Endometrial microvascular endothelial cells (primary cell): ENCODE measurements around the gene MTX3. TPM values are rescaled to one million over a fixed set of nuclear protein-coding genes. Genes with fewer than 3 reads are reported as not detected.

Source experiments
- in situ Hi-C: cut with HindIII; loops from 2 replicates; pipeline ENCODE4 v1.10.0; 2017; ENCODE audit warnings: low sequenced_read_pairs, low pct_unique_long_range_greater_than_20kb; ENCODE audit errors: inconsistent ontology term
- total RNA-seq: library from RNA; depleted of rRNA; stranded (reverse); fragments of >200 nt; gene quantifications from one replicate; pipeline ENCODE4 v1.2.3, GENCODE V29; 2015; ENCODE audit errors: inconsistent ontology term

The MTX3 gene
- total RNA-seq, 1 donor from 2014 or later, result 7.4 TPM

DNA sequence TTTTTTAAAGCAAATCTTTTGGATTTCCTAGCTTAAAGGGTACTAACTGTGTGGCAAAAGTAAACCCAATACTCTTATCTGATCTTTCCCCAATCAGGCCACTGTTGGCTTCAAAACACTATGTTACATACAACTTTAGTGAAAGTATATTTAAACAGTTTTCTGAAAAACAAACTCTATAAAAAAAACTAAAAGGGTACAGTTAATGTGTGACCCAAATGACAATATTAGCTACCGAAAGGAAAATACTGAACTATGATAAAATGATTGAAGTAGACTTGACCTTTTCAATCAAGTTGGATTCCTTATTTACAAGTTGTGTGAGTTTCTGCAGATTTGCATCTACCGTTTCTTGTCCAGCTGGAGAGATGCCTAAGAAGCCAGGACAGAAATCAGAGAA lies 5.8 kb downstream of the MTX3 start:
- in situ Hi-C loops, result no loop called here

DNA sequence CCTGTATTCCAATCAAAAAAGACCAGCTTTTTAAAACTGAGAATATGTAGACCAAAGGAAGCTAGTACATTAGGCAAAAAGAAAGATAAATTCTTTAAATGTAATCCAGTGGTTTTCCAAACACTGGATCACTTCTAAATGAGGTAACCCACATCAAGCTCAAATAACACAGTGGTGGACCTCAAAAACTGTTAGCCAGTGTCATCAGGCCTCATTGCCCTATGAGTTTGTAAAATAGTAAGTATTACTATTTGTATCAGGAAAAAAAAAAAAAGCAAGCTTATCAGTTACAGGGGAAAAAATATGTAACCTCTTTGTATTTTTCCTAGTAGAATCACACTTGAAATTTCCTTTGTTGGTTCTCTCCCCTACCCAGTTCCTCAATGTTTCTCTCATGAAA lies 6.7 kb downstream of the MTX3 start:
- in situ Hi-C loops, result no loop called here

DNA sequence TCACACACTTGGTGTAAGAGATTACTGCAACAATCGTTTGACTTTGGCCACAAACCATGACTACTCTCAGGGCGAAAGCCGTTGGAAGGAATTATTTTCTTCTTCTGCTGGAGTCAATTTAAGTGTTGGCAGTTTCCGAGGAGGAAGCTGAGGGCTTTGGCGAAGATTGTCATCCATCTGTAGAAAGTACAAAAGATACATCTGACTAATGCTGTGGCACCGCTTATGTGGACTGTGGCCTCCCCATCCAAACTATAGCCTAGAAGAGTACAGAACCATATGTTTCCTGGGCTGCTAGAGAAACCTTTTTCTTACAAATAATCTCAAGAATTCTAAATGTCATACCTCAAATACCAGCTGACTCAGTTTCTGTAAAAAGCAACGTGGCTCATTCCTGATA lies 7.4 kb downstream of the MTX3 start:
- in situ Hi-C loops, result no loop called here

DNA sequence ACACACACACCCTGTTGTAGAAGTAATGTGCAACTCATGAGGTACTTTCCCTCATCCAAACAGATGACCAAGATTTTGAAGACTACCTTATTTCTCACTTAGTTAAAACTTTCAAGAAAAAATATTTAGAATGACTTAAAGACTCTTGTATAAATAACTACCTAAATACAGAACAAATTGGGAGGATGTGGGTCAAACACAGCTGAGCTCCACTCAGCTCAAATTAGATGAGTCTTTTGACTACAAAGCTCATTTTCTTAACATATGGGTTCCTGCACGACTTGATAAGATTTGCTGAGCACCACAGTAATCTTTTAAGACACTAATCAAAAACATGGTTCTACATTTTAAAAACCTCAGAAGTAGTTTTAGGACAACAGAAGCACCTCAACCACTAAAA lies 8.9 kb downstream of the MTX3 start:
- in situ Hi-C loops, result no loop called here

DNA sequence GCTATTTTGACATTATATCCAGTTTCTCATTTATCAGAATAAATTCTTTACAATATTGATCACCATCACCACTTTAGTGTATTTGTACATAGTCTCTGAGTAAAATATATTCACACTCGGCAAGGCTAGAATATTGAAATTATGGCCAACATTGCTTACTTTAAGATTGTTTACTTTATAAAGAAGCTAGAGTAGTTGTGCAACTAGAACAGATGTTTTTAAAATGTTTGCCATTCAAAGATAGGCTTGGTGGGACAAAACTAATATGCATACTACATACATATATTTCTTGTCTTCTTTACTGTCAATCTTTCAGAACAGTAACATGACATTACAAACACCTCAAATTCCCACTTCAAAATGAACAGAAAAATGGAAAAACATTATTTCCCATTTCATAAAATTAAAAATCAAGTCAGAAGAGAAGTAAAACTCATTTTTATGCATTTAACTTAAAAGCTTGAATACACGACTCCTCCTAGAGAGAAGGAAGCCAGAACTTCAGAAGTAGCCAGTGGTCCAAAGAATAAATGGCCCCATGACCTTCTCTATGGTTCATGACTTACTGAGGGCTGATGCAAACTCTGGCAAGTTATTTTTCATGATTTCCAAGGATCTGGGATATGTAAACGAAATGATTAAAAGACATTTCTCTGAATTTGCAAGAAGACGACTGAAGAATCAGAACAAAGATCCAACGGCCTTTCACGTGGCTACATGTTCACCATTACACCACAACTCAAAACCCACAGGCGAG lies 14.1 kb downstream of the MTX3 start:
- in situ Hi-C loops, result no loop called here

DNA sequence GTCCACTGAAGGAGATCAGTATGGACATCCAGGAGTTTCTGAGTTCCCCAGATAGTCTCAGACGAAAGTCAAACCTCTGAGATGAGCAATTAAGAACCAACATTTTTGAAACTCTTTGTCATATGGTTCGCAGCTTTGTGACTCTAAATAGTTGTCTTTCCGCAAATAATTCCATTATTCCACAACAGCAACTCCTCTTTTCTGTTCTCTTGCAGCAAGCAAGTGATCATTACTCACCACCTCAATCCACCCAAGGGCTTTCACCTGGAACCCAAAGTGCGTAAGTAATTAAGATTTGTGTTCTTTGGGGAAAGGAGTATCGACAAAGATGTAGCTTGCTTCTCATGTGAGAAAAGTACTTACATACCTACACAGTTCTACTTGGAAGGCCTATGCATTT lies 15.6 kb downstream of the MTX3 start:
- in situ Hi-C loops, result no loop called here

DNA sequence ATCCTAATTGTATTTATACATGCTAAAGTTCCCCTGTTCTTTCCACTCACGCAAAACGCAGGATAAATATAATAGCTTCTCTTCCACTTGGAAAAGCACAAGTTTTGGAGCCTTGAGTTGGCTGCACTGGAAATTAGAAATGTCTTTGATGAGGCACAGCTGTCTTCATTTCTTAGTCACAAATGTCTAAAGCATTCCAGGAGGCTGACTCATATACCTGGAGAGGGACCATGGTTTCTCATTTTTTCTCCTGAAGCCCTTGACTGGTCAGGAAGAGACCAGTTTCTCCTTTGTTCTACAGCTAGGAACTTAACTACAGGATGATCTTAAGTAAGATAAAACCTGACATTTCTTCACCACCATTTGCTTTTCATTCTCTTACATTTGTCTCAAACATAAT lies 16.2 kb downstream of the MTX3 start:
- in situ Hi-C loops, result no loop called here

DNA sequence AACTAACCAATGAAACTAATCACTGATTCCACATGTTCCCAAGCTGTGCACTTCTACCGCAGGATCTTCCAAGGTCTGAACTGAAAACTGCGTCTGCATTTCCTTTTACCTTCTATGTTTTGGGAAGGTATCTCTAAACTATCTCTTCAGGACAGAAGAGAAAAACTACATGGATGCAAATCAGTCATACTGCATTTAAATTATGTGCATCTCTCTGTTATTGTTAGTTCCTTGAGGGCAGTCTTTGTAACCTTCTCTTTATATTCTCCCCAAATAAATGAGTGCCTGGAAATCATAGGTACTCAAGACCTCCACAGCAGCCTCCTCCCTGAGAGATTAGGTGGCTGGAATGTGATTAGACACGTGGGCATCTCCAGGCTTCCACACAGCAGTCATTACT lies 17.1 kb downstream of the MTX3 start:
- in situ Hi-C loops, result no loop called here

DNA sequence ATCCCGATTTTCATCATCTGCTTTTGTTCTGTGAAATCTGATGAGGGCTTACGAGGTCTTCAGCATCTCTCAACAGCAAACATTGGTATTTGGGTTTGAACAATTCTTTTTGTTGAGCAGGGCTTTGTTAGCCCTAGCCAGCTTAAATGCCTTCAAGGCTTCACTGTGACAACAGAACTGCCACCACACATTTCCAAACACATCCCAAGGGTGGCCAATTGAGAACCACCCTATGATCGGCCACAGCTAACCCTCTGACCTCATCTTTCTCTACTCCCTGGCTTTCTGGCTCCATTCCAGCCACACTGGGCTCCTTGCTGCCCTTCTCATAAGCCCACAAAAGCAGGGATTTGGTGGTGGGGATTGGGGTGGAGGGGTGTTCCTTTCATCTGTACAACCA lies 17.6 kb downstream of the MTX3 start:
- in situ Hi-C loops, result no loop called here

DNA sequence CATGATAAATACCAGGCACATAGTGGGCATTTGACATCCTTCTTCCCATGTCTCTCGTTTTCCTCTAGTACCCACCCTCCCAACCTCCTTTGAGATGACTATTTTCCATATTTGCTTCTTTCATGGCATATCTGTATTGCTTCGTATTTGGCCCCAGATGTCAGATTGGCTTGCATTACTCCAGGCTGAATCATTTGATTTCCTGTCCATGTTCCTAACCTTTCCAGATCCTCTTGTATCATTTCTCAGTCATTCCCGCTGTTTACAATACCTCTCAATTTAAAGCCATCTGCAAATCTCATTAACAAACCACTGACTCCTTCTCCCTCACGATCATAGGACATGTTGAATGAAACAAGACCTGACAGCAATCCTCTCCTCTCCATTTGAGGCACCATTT lies 19.9 kb downstream of the MTX3 start:
- in situ Hi-C loops, result no loop called here

DNA sequence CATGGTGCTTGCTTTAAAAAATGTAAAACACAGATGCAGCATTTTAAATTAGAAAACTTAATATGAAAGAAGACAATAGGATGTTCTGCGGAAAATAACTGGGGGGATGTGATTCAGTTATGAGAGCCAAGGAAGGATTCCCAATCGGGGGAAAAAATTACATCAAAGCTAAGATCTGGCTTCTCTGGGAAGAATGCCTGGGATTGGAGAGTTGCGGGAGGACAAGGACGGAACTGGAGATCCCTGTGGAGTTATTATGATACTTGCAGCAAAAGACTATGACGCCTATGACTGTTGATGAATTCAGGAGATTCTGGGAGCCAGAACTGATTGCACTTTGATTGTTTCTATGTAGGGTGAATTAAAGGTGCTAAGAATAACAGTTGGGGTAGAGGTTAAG lies 24.6 kb downstream of the MTX3 start:
- in situ Hi-C loops, result no loop called here

DNA sequence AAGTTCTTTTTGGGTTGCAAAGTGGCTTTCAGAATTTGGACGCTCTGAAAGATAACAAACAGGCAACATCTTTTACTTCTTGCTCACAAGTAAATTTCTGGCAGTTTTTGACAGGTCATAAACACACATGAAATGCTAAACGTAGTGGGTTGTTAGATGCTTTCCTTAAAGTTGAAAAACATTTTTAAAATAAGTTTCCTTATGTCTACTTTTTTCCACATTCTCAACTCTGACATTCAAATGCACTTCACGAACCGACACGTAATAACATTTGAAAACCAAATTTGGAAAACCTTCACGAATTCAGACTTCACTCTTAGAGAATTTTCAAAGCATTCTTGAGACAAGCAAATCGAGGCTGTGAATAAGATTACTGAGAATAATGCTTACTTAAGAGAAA lies 26.9 kb downstream of the MTX3 start:
- in situ Hi-C loops, result no loop called here

DNA sequence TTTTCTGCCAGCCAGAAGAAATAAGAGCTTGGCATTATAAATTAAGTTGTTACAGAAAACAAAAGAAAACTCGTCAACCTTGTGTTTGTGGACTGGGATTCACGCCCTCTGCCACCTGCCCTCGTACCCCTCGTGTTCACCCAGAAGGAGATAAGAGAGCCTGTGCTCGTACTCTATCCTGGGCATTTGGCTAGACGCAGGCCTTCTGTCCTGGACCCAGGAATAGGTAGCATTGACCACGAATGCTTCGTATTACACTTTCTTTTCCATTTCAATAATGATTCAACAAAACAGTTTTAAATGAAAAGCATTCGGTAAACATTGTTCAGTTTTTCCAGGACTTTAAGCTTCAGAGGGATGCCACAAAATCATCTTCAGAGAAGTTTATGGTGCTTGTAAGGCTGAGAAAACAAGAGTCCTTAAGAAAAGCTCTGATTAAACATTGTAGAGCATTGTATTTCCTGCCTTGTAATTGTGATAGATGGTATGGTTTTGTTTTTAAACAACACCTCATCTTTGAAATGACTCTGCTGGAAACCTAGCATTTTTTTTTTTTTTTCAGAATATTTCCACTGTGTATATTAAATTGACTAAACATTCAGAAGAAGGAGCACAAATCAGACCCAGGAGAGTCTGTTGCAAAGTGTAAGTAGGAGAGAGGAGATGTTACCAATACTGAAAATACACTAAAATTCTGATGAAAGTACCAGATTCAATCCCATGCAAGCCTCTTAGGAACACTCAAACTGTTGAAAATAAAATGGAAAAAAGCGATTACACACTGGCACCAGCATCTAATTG lies 27.6 kb downstream of the MTX3 start:
- in situ Hi-C loops, result no loop called here

DNA sequence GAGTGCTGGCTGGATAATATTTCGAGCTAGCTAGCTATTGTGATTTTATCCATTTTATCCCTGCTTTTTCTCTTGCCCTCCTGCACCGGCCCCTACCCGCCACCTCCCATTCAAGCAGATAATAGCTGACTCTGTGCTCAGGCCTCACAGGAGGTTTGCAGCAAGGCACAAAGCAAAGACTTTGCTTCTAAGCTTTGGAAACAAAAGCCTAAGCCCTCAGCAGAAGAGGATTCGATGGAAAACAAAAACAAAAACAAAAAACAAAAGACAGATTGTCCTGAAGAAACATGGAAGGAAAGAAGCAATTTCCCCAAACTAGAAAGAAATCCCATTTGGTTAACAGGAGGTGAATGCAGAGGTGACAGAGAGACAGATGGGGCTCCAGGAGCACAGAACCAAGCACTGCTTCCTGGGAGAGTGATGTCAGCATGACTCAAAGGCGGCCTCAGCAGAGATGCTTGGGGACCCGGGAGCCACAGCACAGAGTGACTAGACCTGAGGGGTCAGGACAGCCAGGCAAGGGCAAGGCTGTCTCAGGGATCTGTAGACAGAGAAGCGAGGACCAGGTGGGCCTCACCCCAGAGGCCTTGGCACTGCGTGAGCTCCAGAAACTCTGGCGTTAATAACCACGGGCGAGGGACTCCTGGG lies 28.4 kb downstream of the MTX3 start:
- in situ Hi-C loops, result no loop called here

DNA sequence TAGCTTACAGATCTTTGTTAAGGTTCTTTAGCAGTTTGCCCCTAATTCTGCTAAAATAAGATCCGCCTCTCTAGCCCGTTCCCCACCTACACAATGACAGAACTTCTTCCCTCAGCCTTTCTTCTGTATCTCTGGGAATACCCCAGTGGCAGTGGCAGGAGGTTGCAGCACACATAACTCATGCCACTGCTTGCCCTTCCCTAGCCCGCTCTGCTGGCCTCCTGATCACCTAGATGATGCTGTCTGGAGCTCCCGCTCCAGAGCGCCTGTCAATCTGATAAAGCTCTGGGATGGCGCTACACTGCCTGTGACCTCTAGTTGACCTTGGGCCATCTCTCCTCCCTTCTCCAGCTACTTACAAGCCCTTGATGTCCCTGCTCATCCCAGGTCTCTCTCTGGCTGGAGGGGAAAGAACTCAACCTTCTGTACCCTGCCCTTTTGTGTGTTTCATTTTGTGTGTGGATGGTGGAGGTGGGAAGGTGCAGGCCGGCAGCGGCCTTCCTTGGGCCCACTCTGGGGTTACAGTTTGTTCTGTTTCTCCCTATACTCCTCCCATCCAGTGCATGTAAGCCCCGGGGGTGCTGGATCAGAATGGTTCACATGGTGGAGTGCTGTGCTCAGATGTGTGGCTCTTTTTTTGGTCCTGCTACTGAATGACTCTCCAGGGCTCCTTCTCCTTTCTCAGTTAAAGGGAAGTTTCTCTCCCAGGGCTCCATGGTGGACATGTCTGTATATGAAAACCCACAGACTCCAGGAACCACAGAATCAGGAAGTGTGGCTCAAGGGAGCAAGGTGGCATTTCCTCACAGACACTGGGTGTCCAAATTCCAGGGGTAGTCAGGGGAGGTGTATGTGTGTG lies 29.1 kb downstream of the MTX3 start:
- in situ Hi-C loops, result no loop called here

DNA sequence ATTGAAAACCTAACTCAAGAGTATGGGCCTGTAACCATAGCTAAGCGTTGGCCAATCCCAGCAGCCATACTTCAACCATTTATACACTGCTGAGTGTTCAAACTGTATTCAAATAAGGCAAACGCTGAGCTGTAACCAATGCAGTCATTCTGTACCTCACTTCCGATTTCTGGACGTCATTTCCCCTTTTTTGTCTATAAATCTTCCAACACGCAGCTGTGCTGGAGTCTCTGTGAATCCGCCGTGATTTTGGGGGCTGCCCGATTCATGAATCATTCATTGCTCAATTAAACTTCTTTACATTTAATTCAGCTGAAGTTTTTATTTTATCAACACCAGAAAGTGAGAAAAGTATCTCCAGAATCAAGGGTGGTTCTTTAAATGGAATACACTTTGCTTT lies 31.7 kb downstream of the MTX3 start:
- in situ Hi-C loops, result no loop called here

DNA sequence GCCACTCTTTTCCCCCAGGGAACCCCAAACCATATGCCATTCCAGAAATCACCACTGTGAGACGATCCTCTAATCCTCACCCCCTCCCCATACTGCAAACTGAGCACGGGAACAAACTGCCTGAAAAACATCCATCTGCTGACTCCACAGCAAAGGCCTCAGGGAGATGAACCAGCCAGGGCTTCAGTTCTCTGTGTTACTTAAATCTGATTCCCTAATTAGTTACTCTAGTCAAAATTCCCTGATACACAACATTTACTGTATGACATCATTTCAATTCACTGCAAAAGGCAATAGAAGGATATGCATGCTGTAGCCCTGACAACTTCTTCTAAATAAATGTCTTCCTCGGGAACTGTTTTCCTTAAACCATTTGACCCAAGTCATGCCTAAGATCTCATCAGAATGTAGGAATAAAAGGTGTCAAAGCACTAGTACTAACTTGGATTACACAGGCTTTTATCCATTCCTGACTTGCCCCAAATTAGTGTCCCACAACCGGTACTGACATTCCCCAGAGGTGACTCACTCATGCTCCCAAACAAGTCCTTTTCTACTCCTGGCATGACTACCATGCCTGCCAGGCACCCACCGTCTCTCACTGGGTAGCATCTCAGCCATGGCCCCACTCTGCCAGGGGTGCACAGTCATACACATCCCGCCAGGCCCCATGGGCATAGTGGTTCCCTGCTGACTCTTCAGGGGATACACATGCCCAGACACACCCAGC lies 35.0 kb downstream of the MTX3 start:
- in situ Hi-C loops, result no loop called here

DNA sequence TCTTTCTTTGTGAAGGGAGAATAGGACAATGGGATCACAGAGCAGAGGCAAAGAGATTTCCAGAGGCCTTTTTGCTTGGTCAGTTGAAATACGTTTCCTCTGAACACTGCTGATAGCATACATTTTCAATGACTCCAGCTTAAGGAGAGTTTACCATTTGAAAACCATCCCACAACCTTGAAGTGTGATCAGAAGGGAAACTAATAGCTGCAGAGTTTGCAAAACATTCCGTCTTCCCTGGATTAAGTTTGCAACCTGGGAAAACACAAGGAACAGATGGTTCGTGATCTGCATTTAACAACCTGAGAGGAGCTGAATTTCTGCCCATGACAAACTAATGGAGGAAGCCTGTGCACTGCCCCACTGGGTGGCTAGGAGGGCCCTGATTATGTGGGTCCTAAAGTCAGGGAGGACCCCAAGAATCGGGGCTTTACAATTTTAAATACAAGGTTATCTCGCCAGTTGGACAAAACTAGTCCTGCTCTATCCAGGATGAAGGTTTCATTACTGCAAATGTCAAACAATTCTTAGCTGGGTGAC lies 35.6 kb downstream of the MTX3 start:
- in situ Hi-C loops, result no loop called here
